K562 (cell line): Measurements from ENCODE around the gene APOL4. TPM values are rescaled to one million over a fixed set of nuclear protein-coding genes. Genes with fewer than 3 reads are reported as not detected.

ENCODE experiments used
- BMI1 ChIP-seq: fragments of 150-350 bp; IDR thresholded peaks from 2 replicates; pipeline ENCODE4 v1.6.1; 2014; ENCODE audit warnings: low read length
- MECOM ChIP-seq: fragments of 250-450 bp; sonication (Bioruptor Pico); IDR thresholded peaks from 2 replicates; pipeline ENCODE4 v1.8.0; 2022; ENCODE audit warnings: inconsistent platforms
- PHF8 ChIP-seq: fragments of 200-600 bp; sonication (generic); IDR thresholded peaks from 2 replicates; pipeline ENCODE4 v1.6.1; 2012; ENCODE audit warnings: mixed run types, mild to moderate bottlenecking, inconsistent platforms, low read length, moderate library complexity, borderline replicate concordance
- RCOR1 ChIP-seq, 2 experiments: IDR thresholded peaks; 2 replicates each; pipeline ENCODE4 v1.6.1; 2012; ENCODE audit warnings: low read depth in 2 of 2, low read length in 2 of 2, borderline replicate concordance in 1 of 2, improper control_type of control experiment in 1 of 2
- SMAD2 ChIP-seq: fragments of 150-350 bp; IDR thresholded peaks from 2 replicates; pipeline ENCODE4 v1.6.1; 2014; ENCODE audit warnings: low read depth, mild to moderate bottlenecking, low read length
- ZBTB1 ChIP-seq: sonication (generic); formaldehyde crosslinking; IDR thresholded peaks from 2 replicates; pipeline ENCODE4 v1.8.1; 2023; ENCODE audit warnings: missing genetic modification reagents, low read depth, mild to moderate bottlenecking, borderline replicate concordance
- ZNF165 ChIP-seq: fragments of 250-450 bp; sonication (Bioruptor Pico); IDR thresholded peaks from 2 replicates; pipeline ENCODE4 v1.4.0; 2020; ENCODE audit warnings: borderline replicate concordance
- ZNF707 ChIP-seq: fragments of 250-450 bp; sonication (Bioruptor Pico); conservative IDR thresholded peaks from 2 replicates; pipeline ENCODE4 v1.8.0; 2022; ENCODE audit warnings: inconsistent platforms, mild to moderate bottlenecking, moderate library complexity
- polyA plus RNA-seq, 8 experiments: library from polyadenylated mRNA; depleted of rRNA in 4 of 8; stranded (reverse) in 5 of 8; unstranded in 3 of 8; fragments of >200 nt; fragmentation: Nextera tagmentation in 2 of 8; fragmentation: Illumina TruSeq in 1 of 8; extraction: Ambion mirVana in 2 of 8; extraction: Trizol in 1 of 8; gene quantifications; 2 replicates each; pipeline versions ENCODE4 v1.2.1 to v1.2.3, GENCODE V29; 2011 to 2014; ENCODE audit warnings: inconsistent platforms in 1 of 8, missing spikeins in 1 of 8
- total RNA-seq, 7 experiments: library from RNA; depleted of rRNA in 6 of 7; stranded (reverse); fragments of >200 nt in 6 of 7; fragmentation: Illumina TruSeq in 2 of 7; extraction: Trizol in 2 of 7; gene quantifications; 2 replicates each; pipeline versions ENCODE4 v1.2.1 to v1.2.3, GENCODE V29; 2011 to 2021; ENCODE audit warnings: low replicate concordance in 1 of 7
- TF ChIP-seq, protein P1 (sequence below): fragments of 450-650 bp; IDR thresholded peaks from 2 replicates; pipeline ENCODE4 v1.6.1; 2018; ENCODE audit not compliant: partially characterized antibody
- TF ChIP-seq, protein P2 (sequence below): fragments of 200-600 bp; sonication (generic); IDR thresholded peaks from one replicate; pipeline ENCODE4 v1.6.1; 2012; ENCODE audit warnings: mild to moderate bottlenecking, low read depth, low read length, inconsistent platforms

The APOL4 gene
- total and polyA plus RNA-seq, 9 of the 15 experiments (the other 6 are each of a cell fraction or from before 2014, with no cell fraction given), result 6.5 to 15.0 (median 9.8) TPM

DNA sequence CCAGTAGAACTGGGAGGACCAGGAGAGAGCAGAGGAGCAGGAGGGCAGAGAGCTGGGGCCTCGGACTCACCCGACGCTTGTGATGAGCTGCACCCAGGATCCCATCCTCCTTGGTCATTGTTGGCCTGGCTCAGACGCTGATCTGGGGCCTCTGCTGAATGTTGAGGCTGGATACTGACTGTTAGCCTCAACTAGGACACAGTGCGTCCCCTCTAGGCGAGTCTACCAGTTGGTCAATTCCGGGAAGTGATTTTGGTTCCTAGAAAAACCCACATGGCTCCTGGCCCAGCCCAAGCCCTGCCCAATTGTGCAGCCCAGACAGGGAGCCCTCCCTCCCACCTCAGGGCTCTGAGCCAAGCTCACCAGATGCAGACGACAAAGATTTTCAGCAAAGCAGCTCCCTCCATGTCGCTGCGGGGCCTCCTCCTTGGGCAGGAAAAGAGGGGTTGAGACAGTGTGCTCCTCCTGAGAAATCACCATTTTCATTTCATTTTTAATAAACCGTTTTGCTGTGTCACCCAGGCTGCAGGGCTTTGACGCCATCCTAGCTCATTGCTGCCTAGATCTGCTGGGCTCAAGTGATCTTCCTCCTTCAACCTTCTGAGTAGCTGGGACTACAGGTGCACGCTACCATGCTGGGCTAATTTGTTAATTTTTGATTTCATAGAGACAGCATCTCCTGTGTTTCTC is at the start of gene APOL4 (continued):
- TF ChIP-seq, protein P1, sequence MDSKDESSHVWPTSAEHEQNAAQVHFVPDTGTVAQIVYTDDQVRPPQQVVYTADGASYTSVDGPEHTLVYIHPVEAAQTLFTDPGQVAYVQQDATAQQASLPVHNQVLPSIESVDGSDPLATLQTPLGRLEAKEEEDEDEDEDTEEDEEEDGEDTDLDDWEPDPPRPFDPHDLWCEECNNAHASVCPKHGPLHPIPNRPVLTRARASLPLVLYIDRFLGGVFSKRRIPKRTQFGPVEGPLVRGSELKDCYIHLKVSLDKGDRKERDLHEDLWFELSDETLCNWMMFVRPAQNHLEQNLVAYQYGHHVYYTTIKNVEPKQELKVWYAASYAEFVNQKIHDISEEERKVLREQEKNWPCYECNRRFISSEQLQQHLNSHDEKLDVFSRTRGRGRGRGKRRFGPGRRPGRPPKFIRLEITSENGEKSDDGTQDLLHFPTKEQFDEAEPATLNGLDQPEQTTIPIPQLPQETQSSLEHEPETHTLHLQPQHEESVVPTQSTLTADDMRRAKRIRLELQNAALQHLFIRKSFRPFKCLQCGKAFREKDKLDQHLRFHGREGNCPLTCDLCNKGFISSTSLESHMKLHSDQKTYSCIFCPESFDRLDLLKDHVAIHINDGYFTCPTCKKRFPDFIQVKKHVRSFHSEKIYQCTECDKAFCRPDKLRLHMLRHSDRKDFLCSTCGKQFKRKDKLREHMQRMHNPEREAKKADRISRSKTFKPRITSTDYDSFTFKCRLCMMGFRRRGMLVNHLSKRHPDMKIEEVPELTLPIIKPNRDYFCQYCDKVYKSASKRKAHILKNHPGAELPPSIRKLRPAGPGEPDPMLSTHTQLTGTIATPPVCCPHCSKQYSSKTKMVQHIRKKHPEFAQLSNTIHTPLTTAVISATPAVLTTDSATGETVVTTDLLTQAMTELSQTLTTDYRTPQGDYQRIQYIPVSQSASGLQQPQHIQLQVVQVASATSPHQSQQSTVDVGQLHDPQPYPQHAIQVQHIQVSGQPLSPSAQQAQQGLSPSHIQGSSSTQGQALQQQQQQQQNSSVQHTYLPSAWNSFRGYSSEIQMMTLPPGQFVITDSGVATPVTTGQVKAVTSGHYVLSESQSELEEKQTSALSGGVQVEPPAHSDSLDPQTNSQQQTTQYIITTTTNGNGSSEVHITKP, result peak; percentile 97
- TF ChIP-seq ZBTB1 (CRISPR knock-in tag) (no peak), PHF8 (peak; percentile 59; the same call in 1 of the 2 replicates), MECOM (no peak), SMAD2 (no peak), RCOR1 (IDR thresholded peaks at IDR 0.05; ENCODE audit: borderline replicate concordance in 1 of 2, low read depth in 2 of 2, low read length in 2 of 2) (peak; percentile 54 to 82; a peak in 3 of 4 replicates), ZNF165 (no peak), ZNF707 (CRISPR knock-in tag) (no peak), BMI1 (no peak)
- TF ChIP-seq, protein P2, sequence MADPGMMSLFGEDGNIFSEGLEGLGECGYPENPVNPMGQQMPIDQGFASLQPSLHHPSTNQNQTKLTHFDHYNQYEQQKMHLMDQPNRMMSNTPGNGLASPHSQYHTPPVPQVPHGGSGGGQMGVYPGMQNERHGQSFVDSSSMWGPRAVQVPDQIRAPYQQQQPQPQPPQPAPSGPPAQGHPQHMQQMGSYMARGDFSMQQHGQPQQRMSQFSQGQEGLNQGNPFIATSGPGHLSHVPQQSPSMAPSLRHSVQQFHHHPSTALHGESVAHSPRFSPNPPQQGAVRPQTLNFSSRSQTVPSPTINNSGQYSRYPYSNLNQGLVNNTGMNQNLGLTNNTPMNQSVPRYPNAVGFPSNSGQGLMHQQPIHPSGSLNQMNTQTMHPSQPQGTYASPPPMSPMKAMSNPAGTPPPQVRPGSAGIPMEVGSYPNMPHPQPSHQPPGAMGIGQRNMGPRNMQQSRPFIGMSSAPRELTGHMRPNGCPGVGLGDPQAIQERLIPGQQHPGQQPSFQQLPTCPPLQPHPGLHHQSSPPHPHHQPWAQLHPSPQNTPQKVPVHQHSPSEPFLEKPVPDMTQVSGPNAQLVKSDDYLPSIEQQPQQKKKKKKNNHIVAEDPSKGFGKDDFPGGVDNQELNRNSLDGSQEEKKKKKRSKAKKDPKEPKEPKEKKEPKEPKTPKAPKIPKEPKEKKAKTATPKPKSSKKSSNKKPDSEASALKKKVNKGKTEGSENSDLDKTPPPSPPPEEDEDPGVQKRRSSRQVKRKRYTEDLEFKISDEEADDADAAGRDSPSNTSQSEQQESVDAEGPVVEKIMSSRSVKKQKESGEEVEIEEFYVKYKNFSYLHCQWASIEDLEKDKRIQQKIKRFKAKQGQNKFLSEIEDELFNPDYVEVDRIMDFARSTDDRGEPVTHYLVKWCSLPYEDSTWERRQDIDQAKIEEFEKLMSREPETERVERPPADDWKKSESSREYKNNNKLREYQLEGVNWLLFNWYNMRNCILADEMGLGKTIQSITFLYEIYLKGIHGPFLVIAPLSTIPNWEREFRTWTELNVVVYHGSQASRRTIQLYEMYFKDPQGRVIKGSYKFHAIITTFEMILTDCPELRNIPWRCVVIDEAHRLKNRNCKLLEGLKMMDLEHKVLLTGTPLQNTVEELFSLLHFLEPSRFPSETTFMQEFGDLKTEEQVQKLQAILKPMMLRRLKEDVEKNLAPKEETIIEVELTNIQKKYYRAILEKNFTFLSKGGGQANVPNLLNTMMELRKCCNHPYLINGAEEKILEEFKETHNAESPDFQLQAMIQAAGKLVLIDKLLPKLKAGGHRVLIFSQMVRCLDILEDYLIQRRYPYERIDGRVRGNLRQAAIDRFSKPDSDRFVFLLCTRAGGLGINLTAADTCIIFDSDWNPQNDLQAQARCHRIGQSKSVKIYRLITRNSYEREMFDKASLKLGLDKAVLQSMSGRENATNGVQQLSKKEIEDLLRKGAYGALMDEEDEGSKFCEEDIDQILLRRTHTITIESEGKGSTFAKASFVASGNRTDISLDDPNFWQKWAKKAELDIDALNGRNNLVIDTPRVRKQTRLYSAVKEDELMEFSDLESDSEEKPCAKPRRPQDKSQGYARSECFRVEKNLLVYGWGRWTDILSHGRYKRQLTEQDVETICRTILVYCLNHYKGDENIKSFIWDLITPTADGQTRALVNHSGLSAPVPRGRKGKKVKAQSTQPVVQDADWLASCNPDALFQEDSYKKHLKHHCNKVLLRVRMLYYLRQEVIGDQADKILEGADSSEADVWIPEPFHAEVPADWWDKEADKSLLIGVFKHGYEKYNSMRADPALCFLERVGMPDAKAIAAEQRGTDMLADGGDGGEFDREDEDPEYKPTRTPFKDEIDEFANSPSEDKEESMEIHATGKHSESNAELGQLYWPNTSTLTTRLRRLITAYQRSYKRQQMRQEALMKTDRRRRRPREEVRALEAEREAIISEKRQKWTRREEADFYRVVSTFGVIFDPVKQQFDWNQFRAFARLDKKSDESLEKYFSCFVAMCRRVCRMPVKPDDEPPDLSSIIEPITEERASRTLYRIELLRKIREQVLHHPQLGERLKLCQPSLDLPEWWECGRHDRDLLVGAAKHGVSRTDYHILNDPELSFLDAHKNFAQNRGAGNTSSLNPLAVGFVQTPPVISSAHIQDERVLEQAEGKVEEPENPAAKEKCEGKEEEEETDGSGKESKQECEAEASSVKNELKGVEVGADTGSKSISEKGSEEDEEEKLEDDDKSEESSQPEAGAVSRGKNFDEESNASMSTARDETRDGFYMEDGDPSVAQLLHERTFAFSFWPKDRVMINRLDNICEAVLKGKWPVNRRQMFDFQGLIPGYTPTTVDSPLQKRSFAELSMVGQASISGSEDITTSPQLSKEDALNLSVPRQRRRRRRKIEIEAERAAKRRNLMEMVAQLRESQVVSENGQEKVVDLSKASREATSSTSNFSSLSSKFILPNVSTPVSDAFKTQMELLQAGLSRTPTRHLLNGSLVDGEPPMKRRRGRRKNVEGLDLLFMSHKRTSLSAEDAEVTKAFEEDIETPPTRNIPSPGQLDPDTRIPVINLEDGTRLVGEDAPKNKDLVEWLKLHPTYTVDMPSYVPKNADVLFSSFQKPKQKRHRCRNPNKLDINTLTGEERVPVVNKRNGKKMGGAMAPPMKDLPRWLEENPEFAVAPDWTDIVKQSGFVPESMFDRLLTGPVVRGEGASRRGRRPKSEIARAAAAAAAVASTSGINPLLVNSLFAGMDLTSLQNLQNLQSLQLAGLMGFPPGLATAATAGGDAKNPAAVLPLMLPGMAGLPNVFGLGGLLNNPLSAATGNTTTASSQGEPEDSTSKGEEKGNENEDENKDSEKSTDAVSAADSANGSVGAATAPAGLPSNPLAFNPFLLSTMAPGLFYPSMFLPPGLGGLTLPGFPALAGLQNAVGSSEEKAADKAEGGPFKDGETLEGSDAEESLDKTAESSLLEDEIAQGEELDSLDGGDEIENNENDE, result no peak
